ENCODE data around the gene ZNF829. TPM values are rescaled to one million over a fixed set of nuclear protein-coding genes. Genes with fewer than 3 reads are reported as not detected.

The ZNF829 gene
- 3.1 and 4.7 TPM in 2 replicates for total RNA-seq

GRCh38 chr19:36915992-36916830 is at the start of gene ZNF829, which contains the start of gene ZNF568:
Gene ZNF829 (minus strand): TSS chr19:36916291. CDS start chr19:36915167, 1,124 bp downstream.
Gene ZNF568 (plus strand): TSS chr19:36916332. CDS start chr19:36922771, 6,439 bp downstream.

GRCh38 chr19:36850559-36851442 is 65.3 kb downstream of the ZNF829 start, which contains the start of gene ZNF345:
Gene ZNF345 (plus strand): TSS chr19:36850876. CDS start chr19:36876831, 25,955 bp downstream.

Small RNA genes within 50 kb of the gene (small RNA-seq; reads per million reads assigned to genes)
- not detected for gene RF00019

Other genes starting within 250 kb of the ZNF829 start
- 11.6 and 12.6 TPM in 2 replicates for gene ZNF461, start 249.5 kb downstream of the ZNF829 start, total RNA-seq
- 7.7 and 8.6 TPM in 2 replicates for gene ZNF567, start 228.7 kb downstream of the ZNF829 start, total RNA-seq
- 4.7 and 4.9 TPM in 2 replicates for gene ZNF850, start 143.5 kb downstream of the ZNF829 start, total RNA-seq
- gene ZNF790, start 77.9 kb downstream of the ZNF829 start, total RNA-seq, result 6.7 and 7.7 TPM in 2 replicates
- 4.3 and 6.2 TPM in 2 replicates for gene ZNF345, start 65.4 kb downstream of the ZNF829 start, total RNA-seq
- gene ZNF568, start within 50 bp of the ZNF829 start, total RNA-seq, result 9.4 and 14.1 TPM in 2 replicates
- 5.6 and 6.3 TPM in 2 replicates for gene ZNF420, start 162.1 kb upstream of the ZNF829 start, total RNA-seq

Measured in placental epithelial cell (primary cell).